EH (cell line): ENCODE measurements around the gene SEMA3G.
A peak's percentile ranks its signal among the peaks of the same experiment; 100 is the strongest.

Source experiments
- DNase-seq: peaks from one replicate; pipeline ENCODE4 v3.0.0-alpha.2; 2015; ENCODE audit warnings: low read depth

Gene SEMA3G

DNA sequence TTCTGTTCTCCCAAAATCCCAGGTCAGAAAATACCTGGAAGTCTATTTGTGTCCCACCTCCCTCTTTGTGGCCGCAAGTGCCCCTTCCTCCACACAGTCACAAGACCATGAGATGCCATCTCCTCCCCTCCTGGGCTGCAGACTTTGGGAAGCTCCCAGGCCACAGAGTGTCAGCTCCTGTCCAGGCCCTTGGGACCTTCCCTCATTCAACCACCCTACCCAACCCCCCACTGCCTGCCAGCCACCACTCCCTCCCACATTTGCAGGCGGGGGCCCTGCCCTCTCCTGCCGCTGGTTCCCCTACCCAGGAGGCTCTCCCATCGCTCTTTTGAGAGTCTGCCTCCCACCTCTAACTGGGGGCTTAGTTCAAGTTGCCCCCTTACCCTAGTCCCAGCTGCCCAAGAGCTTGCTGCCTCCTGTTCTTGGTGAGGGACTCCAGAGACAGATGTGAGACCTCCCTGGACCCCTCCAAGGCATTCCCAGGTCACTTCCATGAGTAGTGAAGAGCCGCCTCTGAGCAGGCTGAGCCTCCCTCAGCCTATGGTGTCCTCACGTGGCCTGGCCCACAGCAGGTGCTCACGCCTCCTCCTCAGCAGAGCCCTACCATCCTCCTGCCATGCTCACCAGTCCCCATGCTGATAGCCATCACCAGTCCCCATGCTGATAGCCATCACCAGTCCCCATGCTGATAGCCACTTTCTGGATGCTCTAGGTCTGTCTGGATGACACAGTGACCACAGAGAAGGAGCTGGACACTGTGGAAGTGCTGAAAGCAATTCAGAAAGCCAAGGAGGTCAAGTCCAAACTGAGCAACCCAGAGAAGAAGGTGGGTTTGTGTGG, 34.4 kb upstream of the SEMA3G start:
- no peak for DNase-seq

DNA sequence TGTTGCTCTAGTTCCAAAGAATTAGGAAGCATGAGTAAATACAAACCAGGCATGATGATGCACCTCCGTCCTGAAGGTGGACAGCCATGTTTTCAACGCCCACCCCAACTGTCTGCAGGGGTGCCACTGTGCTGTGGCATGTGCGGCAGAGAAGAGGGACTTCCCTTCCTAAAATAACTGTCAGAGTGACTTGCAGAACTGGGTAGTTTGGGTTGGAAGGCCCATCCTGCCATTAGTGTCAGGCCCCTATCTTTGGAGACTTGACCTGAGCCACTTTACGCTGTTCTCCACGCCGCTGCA, 32.8 kb upstream of the SEMA3G start:
- no peak for DNase-seq

DNA sequence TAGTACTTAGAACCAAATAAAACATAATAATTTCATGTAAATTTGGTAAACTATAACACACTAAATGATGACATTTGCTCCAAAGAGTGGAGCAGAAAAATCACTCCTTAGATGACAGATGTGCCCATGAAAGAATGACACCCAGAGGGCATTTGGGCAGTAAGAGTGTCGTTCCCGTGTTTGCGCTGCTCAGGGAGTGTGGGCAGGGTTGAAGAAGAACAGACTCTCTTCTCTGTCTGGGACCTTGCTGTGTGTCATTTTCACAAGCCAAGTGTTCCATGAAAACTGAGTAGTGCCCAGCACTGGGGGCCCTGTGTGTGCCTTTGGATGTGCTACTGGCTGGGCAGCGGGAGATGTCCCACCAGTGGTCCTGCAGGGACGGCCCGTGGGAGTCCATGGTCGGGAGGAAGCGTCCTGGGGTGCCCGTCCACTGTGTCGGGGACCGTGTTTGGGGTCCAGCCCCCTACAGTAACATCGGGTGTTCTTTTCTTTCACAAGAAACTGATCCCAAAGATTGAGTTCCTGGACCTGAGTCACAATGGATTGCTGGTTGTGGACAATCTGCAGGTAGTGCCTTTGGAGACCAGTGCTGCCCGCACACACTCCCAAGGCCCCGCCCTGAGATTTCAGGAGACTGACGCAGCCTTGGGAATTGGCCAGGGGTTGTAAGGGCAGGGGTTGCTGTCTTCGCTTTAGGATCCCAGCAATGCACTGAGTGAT, 32.3 kb upstream of the SEMA3G start:
- no peak for DNase-seq

DNA sequence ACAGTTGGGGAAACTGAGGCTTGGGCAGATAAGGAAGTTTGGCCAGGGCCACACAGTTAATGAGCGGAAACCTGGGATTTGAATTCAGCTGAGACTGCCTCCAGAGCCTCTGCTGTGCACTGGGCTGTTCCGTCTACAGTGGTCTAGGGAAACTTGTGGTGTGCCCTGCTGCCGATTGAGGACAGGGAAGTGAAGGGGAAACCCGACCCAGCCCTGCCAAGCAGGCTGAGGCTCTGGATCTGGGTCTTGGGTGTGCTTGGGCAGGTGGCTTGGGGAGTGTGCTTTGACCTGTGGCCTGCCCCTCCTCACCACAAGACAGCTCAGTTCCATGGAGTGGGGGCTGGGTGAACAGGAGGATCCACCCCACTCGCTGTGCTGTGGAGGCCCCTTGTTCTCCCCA, 28.1 kb upstream of the SEMA3G start:
- no peak for DNase-seq

DNA sequence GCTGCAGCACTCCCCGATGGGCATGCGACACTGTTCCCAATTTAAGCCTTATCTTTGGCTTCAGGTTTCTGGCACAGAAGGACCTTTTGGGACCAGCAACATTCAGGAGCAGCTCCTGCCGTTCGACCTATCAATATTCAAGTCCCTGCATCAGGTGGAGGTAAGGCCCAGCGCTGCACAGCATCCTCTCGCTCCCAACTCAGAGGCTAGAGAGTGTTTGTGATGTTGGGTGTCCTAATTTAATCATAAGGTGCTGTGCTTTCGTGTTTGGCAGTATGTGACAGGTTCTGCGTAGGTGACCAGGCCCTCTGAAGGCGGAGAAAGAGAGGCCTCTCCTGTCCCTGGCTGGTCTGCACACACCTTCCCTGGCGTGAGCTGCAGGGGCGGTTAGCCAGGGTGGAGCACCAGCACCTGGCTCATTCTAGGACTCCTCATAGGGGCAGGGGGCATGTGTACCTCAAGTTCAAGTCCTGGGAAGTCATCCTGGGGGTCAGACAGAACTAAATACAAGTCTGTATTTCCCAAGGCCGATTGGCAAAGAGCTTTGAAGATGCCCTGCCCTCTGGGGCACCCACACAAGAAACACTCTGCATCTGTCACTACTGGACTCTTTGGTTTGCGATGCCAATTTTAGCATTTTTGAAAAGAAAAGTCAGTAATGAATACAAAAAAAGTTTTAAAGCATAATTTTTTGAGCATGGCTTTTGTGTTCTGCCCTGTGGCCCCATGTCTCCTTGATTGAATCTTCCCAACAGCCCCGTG, 27.5 kb upstream of the SEMA3G start:
- no peak for DNase-seq

DNA sequence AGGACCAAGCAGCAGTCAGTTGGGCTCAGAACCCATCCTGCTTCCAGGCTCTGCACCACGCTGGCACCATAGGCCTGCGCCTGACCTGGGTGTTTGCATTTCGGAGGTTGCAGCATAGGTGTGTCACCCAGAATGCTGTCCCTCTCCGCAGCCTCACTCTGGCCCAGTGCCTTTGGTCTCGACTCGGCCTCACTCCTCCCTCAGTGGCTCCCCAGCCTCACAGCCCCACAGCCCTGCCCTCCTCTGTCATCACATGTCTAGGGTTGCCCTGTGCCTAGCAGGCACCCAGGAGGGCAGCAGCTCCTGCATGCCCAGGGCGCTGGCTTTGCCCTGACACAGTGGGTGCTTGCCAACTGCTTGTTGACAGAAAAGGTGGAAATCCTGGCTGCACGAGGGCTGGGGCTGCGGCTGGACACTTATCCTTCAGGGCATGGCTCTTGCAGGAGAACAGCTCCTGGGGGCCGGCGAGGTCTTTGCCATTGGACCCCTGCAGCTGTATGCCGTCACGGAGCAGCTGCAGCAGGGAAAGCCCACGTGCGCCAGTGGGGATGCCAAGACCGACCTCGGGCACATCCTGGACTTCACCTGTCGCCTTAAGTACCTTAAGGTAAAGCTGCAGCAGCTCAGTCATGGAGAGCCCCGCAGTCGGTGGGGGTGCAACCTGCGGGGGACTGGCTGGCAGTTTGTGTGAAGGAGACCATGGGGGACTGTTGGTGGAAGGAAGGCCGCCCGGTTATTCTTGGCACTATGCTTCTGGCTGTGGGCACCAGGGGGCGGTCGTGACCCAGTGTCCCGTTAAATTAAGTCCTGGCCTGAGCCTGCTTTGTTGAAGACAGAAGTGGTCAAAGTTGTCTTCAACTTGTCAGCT, 26.7 kb upstream of the SEMA3G start:
- DNase-seq = peak; percentile 42

DNA sequence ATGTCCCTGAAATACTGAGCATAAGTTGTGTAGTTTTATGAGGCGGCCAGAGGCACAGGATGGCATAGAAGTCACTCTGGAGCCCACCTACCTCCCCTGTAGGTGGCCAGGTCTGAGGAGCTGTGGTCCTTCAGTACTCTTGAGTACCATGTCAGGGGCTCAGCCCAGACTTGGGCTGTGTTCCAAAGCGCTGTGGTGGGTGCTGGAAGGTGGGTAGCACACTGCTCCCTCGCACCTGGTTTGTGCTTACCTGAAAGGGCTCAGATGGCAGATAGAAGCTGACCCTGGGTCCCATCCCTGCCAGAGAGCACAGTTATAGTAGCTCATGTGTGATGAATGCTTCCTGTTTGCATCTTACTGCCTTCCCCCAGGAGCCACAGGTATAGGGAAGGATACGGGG, 26.0 kb upstream of the SEMA3G start:
- DNase-seq = no peak

DNA sequence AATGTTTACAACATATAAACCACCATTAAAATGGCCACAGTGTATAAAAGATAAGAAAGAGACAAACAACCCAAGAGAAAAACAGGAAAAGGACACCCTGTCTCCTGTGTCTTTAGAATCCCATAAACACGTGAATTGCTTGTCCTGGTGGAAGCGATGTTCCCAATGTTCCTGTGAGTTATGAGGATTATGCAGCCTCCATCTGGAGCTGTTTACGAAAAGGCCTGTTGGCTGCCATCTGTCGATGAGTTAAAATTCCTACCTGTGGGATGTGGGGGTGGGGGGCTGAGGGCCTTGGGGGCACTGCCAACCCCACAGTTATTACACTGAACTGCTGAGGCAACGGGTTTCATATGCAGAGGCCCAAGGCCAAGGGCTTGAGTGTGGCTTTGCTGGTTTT, 24.1 kb upstream of the SEMA3G start:
- no peak for DNase-seq

DNA sequence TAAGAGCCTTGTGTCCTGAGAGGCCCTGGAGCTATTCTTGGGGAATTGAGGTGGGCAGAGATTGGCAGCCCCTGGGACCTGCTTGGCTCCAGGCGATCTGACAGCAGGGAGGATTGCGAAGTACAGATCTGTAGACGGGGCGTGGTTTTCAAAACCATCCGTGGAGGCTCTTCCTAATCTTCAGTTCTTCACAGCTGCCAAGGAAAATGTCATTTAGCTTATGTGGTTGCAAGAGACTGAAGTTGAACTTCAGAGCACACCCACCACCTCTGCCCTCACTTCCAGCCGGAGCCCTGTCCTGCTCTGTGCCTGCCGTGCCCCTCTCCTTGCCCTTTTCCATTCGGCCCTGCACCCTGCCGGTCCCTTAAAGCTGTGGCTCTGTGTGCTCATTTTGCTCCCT, 23.4 kb upstream of the SEMA3G start:
- DNase-seq = peak; percentile 60

DNA sequence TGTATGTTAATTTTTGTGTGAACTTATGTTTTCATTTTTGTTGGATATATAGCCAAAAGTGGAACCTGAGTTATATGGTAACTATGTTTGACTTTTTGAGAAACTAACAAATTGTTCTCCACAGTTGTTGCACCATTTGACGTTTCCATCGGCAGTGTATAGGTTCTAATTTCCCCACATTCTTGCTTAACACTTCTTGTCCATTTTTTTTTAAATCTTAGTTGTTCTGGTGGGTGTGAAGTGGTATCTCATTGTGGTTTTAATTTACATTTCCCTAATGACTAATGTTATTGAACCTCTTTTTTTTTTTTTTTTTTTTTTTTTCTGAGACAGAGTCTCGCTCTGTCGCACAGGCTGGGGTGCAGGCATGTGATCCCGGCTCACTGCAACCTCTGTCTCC, 18.5 kb upstream of the SEMA3G start:
- no peak for DNase-seq

DNA sequence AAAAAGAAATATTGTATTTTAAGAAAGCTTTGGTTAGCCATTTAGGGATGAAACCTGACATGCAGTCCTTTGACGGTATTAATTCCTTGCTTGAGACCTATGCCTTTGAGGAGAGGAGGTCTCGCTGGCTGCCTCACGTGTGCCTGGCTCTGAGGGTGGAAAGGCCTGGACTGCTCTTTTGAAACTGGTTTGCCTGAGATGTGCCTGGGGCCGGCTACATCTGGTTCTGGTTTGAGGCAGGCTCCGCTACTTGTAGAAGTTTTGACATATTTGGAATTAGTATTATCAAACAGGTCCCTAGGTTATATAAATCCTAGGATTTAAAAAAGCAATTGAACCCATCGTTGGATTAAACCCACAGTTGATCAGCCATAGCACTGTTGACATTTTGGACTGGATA, 17.0 kb upstream of the SEMA3G start:
- no peak for DNase-seq

DNA sequence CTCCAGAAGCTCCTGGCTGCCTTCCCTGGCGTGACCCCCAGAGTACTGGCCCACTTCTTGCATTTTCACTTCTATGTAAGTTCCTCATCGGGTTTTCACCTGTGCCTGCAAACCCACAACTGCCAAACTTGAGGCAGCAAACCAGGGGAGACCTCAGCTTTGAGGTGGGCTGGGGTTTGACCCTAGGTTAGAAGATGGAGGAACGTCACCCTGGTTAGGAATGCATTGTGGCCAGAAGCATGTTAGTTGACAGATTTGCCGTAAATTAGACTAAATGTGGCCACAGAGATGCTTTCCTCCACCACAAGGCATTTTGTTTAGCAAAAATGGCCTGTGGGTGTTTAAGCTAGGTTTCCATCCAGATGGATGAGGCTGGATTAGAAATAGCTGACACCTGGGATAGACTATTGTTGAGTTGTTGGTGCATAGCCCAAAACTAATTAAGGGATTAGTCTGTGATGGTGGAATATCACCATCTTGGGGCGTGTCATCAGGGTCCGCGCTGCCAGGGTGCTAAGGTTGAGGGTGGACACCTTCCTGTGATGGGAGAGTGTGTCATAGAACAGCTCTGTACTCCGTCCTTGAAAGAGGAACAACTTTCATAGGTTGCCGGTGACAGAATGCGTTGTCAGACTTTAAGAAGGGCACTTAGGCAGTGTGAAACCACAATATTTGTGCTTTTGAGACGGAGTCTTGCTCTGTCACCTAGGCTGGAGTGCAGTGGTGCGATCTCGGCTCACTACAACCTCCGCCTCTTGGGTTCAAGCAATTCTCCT, 14.1 kb upstream of the SEMA3G start:
- DNase-seq = no peak

DNA sequence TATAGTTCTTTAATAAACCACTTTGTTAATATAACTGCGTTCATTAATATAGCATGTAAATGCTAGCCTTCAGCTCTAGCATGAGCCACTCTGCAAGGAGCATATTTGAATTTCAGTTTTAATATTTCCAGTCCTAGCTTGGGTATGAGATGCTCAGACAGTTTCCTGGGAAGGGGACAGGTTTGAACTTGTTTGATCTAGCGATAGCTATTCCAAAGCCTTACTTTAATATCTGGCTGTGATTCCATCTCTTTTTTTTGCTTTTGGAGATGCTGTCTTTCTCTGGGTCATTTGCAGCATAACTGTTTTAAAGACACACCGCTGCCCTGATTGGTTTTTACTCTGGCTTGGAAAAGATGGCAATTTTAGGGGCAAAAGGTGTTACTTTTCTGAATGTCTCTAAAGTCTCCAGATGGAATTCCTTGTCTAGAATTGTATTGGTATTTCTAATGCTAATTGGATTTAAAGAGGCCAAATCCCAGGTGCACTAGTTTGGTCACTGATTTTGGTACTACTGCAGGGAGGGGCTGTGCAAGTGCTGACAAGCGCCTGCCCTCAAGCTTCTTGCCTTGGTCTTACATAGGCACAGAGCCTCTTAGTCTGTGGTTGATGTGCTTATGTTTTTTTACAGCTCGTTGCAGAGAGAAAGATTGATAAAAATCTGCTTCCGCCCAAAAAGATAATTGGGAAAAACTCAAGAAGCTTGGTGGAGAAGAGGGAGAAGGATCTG, 13.3 kb upstream of the SEMA3G start:
- DNase-seq = no peak

DNA sequence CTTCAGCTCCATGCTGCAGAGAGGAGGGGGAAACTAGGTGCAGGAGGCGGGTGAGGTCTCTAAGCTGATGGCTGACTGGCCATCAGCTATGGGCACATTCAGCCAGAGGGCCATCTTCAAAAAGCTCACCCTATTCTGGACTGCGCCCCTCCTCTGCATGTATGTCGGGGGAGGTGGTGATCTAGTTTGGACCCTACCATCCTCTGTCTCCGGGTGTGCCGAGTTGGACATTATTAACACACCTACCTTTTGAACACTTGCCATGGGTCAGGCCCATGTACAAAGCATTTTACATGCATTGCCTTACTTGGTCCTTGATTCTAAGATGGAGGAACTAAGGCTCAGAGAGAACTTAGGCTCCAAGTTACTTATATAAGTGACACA, 11.9 kb upstream of the SEMA3G start:
- DNase-seq = no peak

DNA sequence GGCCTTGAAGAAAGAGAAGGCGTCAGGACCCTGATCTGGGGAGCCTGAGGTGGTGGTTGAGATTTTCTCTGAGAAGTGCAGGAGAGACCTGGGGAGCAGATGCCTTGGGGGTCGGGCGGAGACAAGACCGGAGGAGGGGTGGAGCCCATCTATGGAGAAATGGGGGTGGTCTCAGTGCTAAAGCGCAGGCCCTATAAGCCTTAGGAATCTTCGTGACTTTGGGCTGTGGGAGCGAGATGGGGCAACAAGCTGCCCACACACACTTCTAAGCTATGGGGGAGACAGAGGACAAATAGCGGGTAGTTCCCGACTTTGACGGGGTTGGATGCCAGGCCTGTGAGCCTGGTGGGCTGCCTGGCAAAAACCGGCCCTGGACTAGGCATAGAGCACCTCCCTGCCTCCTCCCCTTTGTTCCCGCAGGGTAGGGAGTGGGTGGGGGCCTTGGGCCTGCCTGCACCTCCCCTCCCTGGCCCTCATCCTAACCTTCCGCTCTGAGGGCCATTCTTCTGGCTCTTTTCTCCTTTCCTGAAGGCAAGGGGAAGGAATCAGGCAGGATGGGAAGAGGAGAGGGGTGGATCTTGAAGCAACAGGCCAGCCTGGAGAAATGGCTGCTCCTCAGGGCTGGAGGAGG, 11.4 kb upstream of the SEMA3G start:
- peak; percentile 60 for DNase-seq

DNA sequence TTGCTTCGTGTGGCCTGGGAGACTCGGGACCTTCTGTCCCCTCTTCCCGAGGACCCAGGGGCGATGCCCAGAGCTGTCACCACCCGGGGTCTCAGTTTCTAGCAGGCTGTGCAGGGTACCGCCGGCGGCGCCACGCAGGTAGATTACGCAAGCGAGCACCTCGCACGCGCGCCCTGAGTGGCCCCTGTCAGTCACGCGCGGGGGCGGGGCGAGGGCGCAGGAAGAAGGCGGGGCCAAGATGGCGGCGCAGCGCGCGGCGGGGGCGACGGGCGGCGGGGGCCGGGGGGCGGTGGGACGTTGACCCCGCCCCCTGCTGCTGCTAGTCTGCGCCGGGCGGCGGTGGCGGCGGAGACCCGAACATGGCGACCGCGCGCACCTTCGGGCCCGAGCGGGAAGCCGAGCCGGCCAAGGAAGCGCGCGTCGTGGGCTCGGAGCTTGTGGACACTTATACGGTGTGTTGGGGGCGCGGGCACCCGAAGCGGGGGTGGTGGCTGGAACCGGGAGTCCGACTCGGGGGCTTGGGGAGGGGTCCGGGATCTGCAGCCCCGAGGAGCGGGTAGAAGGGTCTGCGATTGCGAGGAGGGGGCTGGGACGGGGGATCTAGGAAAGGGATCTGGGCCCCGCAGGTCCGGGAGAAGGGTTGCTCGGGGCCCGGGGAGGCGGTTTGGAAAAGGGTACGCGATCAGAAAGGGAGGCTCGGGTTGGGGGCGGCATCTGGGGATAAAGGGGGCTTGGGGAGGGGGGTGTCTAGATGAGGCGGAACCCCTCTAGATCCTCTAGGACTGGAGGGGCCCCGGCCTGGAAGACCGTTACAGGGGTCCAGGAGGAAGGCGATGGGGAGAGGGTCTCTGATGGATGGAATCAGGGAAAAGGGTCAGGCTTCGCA, 10.6 kb upstream of the SEMA3G start, which contains the start of gene NISCH:
NISCH (plus strand) TSS at position 322 of the 886 bp plus-strand sequence; CDS start at position 360, 38 bp downstream.
- peak; percentile 81 for DNase-seq

DNA sequence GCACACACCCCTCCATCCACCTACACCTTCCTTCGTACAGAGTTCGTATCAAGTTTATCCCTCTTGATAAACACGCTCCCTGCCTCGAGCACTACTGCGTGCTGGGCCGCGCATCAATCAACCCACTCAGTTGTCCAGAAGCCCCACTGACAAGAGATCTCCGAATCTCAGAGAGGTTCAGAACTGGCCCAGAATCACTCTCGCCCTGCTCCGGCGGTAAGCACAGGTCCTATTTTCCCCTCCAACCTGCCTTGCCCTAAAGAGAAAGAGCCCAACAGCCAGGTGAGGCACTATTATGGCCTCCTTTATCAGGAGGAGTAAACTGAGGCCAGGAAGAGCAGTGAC, 10.0 kb upstream of the SEMA3G start:
- DNase-seq = no peak

DNA sequence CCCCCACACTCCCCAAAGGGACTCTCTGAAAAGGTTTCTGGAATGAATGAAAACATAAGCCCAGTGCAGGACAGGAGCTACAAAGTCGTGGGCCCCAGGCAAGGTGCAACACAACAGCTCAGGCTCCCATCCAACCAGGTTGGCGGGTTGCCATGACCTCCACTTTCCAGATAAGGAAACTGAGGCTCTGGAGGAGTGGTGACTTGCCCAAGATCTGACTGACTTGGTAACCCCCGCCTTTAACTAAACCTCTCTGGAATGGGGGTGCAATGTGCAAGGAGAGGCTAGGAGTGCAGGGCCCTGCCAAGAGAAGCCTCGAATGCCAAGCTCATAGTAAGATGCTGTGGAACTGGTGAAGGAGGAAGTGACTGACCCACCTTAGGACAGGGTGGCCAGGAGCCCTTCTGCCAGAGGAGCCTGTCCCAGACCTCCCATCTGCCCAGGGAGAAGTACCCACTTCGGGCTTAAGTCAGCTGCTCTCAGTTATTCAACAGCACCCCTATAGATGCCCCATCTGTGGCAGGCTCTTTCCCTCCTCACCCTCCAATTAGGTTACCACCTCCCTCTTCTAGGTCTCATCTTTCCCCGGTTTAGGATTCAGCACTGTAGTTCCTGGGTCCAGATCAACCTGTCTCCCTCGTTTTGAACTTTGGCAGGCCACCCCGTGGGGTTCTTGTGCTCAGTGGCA, 9.5 kb upstream of the SEMA3G start:
- DNase-seq = no peak
